ENCODE data around the gene CD44.

DNA sequence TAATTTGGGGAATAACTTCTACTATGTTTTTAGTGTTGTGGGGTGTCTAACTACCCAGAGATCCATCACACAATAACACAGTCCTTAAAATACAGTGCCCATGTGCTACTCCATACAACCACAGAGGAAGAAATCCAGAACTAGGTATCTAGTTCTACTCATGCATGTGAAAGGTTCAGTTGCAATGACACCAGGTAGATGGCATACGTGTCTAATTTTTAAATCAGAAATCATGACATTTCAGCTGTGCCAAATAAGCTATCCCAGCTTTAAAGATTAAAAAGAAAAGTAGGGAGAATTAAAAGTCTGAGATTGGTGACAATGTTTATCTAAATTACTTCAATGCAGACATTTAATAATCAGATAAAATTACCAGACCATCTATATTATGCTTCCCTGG is 122.2 kb downstream of the CD44 start:
- TF ChIP-seq, protein P1, sequence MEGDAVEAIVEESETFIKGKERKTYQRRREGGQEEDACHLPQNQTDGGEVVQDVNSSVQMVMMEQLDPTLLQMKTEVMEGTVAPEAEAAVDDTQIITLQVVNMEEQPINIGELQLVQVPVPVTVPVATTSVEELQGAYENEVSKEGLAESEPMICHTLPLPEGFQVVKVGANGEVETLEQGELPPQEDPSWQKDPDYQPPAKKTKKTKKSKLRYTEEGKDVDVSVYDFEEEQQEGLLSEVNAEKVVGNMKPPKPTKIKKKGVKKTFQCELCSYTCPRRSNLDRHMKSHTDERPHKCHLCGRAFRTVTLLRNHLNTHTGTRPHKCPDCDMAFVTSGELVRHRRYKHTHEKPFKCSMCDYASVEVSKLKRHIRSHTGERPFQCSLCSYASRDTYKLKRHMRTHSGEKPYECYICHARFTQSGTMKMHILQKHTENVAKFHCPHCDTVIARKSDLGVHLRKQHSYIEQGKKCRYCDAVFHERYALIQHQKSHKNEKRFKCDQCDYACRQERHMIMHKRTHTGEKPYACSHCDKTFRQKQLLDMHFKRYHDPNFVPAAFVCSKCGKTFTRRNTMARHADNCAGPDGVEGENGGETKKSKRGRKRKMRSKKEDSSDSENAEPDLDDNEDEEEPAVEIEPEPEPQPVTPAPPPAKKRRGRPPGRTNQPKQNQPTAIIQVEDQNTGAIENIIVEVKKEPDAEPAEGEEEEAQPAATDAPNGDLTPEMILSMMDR (IDR thresholded peaks at IDR 0.05; ENCODE audit: low read length), result no peak
- no peak for TF ChIP-seq EZH2 (IDR thresholded peaks at IDR 0.05; ENCODE audit: borderline replicate concordance, low read length)
